WI38 (cell line): ENCODE results near the gene ITGAD.

Experiments
- H3K4me3 ChIP-seq: 2 replicates; pipeline ENCODE4 v1.5.1; 2011; ENCODE audit warnings: low read depth, mild to moderate bottlenecking, control low read depth, low read length
- TF ChIP-seq, protein P1 (sequence below): IDR thresholded peaks from 2 replicates; pipeline ENCODE4 v1.5.1; 2012; ENCODE audit warnings: low read depth, mild to moderate bottlenecking, control low read depth, low read length

Gene ITGAD

DNA sequence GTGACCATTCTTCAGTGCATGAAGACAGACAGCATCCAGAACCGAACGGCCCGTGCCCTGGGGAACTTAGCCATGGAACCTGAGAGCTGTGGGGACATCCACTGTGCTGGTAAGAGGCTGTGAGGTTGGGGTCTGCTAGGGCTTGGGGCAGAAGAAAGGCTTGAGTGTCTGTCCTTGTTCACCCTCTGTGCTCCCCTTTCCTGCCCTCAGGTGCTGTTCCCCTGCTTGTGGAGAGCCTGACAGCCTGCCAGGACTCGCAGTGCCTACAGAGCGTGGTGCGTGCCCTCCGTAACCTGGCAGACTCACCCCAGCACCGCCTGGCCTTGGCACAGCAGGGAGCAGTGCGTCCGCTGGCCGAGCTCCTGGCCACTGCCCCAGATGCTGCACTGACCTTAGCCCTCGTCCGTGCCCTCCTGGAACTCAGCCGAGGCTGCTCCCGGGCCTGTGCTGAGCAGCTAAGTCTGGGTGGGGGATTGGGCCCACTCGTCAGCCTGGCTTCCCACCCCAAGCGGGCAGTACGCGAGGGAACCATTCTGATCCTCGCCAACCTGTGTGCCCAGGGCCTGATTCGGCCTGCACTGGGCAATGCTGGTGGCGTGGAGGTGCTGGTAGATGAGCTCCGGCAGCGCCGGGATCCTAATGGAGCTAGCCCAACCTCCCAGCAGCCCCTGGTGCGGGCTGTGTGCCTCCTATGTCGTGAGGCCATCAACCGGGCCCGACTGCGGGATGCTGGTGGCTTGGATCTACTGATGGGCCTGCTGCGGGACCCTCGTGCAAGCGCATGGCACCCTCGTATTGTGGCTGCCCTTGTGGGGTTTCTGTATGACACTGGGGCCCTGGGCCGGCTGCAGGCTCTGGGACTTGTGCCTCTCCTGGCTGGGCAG, 69.0 kb downstream of the ITGAD start:
- no peak overlapping the region for H3K4me3 ChIP-seq
- TF ChIP-seq, protein P1, sequence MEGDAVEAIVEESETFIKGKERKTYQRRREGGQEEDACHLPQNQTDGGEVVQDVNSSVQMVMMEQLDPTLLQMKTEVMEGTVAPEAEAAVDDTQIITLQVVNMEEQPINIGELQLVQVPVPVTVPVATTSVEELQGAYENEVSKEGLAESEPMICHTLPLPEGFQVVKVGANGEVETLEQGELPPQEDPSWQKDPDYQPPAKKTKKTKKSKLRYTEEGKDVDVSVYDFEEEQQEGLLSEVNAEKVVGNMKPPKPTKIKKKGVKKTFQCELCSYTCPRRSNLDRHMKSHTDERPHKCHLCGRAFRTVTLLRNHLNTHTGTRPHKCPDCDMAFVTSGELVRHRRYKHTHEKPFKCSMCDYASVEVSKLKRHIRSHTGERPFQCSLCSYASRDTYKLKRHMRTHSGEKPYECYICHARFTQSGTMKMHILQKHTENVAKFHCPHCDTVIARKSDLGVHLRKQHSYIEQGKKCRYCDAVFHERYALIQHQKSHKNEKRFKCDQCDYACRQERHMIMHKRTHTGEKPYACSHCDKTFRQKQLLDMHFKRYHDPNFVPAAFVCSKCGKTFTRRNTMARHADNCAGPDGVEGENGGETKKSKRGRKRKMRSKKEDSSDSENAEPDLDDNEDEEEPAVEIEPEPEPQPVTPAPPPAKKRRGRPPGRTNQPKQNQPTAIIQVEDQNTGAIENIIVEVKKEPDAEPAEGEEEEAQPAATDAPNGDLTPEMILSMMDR: no peak

DNA sequence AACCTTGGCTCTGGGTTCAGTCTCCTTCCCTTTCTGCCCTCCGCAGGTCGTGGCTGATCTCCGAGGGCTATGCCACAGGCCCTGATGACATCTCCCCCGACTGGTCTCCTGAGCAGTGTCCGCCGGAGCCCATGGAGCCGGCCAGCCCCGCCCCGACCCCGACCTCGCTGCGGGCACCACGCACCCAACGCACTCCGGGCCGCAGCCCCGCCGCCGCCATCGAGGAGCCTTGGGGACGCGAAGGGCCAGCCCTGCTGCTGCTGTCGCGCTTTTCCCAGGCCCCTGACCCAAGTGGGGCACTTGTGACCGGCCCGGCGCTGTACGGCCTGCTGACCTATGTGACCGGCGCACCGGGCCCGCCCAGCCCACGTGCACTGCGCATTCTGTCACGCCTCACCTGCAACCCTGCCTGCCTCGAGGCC, 71.2 kb downstream of the ITGAD start:
- TF ChIP-seq, protein P1: no peak
- H3K4me3 ChIP-seq: no peak overlapping the region

DNA sequence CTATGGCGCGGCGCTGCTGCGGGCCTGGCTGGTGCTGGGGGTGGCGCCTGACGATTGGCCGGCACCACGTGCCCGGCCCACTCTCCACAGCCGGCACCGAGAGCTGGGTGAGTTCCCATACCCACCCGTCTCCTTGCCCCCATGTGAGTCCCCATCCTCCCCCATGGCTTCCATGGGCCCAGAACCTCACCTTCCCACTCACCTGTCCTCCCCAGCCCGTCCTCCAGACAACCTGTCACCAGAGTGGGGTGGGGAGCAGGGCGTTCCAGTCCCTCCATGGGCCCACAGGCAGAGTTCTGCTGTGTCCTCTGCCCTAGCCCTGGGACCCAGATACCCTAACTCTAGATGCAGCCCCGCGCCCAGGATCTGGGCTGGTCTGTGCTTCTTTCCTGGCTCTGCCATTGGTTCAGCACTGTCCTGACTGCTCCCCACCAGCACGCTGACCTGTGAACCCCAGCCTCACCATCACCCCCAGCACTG, 71.7 kb downstream of the ITGAD start:
- TF ChIP-seq, protein P1: no peak
- no peak overlapping the region for H3K4me3 ChIP-seq

DNA sequence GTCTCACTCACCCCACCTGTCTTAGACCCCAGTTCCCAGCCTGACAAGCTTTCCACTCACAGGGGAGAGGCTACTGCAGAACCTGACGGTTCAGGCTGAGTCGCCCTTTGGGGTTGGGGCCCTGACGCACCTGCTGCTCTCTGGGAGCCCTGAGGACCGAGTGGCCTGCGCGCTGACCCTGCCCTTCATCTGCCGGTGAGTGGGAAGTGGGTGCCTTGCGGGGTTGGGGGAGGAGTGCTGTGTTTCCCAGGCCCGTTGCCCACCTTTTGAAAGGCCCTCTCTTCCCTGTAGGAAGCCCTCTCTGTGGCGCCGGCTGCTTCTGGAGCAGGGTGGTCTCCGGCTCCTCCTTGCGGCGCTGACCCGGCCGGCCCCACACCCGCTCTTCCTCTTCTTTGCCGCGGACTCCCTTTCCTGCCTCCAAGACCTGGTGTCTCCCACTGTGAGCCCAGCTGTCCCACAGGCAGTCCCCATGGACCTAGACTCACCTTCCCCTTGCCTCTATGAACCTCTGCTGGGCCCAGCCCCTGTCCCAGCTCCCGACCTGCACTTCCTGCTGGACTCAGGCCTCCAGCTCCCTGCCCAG, 72.7 kb downstream of the ITGAD start:
- TF ChIP-seq, protein P1: no peak
- no peak overlapping the region for H3K4me3 ChIP-seq

GRCh38 chr16:31466381-31466841, 73.3 kb downstream of the ITGAD start:
- no peak overlapping the region for H3K4me3 ChIP-seq
- TF ChIP-seq, protein P1: no peak

DNA sequence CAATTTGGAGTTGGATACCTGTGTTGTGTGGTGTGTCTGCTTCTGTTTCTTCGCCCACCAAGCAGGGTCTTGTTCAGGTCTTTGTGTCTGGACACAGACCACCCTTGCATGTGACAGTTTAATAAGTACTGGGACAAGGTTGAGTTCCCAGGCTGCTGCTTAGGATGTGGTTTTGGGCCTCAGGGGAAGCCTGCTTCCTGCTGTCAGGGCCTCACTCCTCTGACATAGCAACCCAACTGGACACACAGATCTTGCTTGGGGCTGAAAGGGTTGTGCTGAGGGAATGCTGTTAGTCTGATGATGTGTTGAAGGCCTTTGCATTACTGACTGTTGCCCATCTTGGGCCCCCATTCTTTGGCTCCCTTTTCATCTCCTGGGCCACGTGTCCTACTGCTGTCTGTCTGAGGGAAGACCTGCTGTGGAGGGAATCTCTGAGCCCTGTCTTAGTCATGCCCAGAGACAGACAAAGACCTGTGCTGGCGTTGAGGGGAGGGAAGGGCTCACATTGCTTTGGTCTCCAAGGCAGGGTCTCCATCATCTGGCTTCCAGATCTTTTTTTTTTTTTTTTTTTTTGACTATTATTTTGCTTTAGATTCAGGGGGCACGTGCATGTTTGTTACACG, 74.1 kb downstream of the ITGAD start:
- no peak overlapping the region for H3K4me3 ChIP-seq
- TF ChIP-seq, protein P1: no peak
